OCI-LY1 (cell line): Measurements from ENCODE around the gene GRM7.

ENCODE experiments used
- CTCF ChIP-seq: fragments of 200-600 bp; sonication (generic), shearing (Covaris generic); IDR thresholded peaks from 2 replicates; pipeline ENCODE4 v1.5.1; 2017; ENCODE audit warnings: mild to moderate bottlenecking, antibody characterized with exemption, low read length, moderate library complexity, mixed read lengths
- EZH2 ChIP-seq: fragments of 200-600 bp; sonication (generic), shearing (Covaris generic); IDR thresholded peaks from 2 replicates; pipeline ENCODE4 v1.8.0; 2017; ENCODE audit warnings: borderline replicate concordance, mixed run types, mild to moderate bottlenecking, antibody characterized with exemption, low read length, moderate library complexity, mixed read lengths

- TF ChIP-seq CTCF, result no peak
- no peak for TF ChIP-seq EZH2
These were observed 245.7 kb downstream of the GRM7 start for GRCh38 chr3:7106635-7107034.
